ENCODE data around the gene FN1.
"Not testable (repeated sequence)": the region's sequence is repeated elsewhere in the genome, so short reads cannot be mapped to it uniquely, and the experiment has no call there.

Gene FN1

DNA sequence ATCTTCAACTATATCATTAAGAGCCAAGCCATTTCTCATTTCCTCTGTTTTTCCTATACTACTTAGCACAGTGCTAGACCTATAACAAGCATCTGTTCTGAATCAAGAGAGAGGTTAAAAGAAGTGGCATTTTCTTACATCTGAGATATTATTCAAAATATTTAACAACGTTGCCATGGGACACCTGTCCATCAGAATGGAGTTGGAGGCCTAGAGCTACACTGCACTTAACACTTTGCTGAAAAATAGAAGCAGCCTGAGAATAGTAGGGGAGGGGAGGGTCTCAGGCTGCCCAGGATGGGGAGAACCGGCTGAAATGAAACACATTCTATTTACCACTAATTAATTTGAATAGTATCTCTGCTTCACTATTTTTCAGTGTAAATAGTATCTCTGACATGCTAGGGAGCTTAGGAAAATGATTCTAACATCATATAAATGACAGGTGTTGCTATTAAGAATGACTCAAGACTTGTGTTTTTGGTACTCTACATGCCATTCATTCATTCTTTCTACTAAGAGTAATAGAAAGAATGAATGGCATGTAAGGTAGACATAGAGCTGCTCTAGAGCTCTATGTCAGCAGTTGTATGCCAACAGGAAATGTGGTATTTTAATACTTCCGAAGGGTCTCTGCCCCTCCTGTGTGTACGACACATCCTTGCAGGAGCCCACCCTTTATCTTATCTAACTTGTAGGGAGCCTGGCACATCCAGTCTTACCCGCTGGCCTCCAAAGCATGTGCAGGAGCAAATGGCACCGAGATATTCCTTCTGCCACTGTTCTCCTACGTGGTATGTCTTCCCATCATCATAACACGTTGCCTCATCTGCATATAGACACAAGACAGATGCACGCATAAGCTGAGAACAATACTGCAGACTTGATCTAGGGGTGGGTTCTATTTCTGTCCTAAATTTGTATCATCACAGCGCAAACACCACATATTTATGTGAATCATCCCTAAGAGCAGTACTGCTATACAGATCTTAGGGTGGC lies 71.4 kb downstream of the FN1 start:
- no peak for DNase-seq

DNA sequence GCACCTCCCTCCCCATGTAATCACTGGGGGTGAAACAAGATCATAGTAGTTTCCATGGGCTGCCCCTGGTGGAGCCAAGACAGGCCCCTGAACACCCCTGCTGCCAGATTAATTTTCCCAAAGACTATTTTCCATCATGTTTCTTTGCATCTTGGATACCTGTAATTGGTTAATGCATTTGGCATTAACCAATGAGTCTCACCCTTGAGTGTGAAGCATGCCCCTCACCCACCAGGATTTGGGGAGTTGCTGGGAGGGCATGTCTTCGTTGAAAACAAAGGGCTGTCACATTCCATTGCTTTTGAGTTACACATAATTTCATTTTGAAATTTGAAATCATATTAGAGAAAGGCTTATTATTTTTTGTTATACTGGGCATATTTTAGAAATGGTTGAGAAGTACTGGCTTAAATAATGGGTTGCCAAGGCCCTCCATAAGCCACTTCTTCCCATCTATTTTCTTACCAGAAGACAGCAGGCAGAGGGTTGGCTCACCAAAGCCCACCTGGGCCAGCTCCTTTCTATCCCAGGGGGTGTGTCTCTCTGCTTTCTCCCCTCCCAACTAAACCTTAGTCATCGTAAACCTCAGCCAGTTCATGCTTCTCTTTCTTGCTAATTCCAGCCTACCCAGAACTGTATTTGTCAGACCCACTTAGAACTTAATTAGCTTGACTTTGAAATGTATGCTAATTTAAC lies 72.3 kb downstream of the FN1 start:
- DNase-seq = no peak

GRCh38 chr2:215363039-215363438 lies 72.8 kb downstream of the FN1 start:
- DNase-seq = no peak

DNA sequence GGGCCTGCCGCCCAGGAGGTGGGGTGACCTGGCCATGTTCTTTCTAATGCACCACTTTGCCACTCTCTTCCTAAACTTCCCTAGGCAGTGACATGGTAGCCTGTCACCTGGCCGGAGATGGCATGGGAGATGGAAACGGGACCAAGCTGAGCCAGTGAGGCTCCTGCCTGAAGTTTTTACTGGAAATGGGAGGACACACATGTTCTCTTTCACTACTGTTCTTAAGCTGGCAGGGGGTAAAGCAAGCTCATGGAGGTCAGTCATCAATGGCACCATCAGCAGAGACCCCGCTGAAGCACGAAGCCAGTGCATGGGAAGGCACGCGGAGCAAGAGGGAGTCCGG lies 73.3 kb downstream of the FN1 start:
- no peak for DNase-seq

GRCh38 chr2:215361876-215362561 lies 73.8 kb downstream of the FN1 start:
- DNase-seq = no peak

- DNase-seq = no peak
These were observed 74.5 kb downstream of the FN1 start for GRCh38 chr2:215361211-215361875.

GRCh38 chr2:215360596-215360995 lies 75.3 kb downstream of the FN1 start:
- DNase-seq = no peak

DNA sequence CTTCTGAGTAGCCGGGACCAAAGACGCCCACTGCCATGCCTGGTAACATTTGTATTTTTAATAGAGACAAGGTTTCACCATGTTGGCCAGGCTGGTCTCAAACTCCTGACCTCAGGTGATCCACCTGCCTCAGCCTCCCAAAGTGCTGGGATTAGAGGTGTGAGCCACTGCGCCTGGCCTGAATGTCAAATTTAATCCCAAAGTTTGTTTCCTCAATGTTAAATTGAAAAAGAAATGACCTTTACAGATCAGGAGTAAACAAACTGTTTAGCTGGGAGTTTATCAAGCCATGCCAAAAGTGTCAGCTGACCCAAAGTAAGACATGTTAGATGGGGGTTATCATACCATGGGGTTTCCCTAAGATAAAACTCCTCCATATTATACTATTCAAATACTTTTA lies 75.8 kb downstream of the FN1 start:
- not testable (repeated sequence) for DNase-seq

DNA sequence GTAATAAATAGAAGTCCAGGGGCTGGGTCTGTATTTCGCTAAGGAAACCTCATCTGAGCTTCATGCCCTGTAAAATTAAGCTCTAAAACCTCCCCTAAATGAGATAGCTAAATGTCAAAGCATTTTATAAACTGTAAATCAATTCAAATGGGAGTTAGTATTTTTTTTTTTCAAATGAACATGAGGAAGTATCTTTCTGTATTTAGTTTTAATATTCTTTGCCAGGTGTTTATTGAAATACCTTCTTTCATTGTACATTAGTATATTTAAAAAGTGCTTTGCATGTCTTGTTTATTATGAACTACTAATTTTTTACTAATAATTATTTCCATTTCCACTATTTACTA lies 76.3 kb downstream of the FN1 start:
- DNase-seq = no peak

DNA sequence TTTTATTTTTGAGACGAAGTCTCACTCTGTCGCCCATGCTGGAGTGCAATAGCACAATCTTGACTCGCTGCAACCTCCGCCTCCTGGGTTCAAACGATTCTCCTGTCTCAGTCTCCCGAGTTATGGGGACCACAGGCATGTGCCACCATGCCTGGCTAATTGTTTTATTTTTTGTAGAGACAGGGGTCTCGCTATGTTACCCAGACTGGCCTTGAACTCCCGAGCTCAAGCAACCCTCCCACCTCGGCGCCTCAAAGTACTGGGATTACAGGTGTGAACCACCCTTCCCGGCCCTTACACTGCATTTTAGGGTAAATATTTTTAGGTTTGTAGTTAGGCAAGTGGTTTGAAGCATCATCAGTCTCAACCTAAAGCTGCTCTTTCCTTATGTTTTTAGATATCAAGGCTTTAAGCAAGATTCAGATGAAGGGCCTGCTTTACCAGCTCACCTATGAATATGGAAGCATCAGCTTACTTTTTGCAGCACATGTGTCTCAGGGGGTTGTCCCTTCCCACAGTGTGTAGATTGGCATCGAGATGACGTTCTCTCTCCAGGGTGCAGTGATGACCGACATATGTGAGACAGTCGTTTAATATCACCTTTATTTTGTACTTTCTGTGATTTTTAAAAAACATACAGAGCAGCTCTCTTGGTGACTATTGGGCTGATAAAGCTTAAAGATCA lies 76.8 kb downstream of the FN1 start:
- no peak for DNase-seq

DNA sequence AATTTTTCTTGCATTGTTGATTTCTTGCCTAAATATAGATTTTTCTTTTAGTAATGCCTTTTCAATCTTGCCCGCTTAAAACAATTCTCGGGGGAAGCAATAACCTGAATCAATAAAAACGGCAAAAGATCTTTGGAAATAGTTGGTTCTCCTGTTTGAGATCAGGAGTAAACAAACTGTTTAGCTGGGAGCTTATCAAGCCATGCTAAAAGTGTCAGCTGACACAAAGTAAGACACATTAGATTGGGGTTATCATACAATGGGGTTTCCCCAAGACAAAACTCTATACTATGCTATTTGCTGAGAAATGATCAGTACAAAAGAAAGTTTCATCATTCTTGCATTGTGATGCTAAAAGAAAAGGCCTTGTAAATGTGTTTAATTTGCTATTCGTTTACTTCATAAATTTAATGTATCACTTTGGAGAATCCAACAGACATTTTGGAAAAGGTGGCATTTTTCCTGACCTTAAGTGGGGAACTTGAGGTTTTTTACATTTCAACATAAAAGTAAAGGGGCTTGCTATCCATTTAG lies 77.5 kb downstream of the FN1 start:
- DNase-seq = no peak

GRCh38 chr2:215357660-215358059 lies 78.2 kb downstream of the FN1 start:
- no peak for DNase-seq

DNA sequence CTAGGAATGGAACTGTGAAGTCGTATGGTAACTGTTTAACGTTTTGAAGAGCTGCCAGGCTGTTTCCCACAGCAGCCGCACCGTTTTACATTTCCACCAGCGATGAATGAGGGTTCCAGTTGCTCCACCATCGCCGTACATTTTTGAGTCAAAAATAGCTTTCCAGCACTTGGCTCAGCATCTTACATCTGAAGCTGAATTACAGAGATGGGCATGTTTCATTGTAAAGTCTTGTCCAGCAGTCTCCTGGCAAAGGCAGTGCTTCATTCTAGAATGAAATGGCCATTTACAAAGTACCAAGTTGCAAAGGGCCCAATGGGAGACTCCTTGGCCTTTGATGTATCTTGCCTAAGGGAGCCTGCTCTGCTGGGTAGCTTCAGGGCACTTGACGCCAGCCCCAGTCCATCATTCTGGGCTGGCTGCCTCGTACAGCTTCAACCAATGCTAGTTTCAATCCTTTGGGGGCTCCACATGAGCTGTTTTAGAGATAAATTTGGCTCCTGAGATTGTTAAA lies 78.9 kb downstream of the FN1 start:
- DNase-seq = no peak

DNA sequence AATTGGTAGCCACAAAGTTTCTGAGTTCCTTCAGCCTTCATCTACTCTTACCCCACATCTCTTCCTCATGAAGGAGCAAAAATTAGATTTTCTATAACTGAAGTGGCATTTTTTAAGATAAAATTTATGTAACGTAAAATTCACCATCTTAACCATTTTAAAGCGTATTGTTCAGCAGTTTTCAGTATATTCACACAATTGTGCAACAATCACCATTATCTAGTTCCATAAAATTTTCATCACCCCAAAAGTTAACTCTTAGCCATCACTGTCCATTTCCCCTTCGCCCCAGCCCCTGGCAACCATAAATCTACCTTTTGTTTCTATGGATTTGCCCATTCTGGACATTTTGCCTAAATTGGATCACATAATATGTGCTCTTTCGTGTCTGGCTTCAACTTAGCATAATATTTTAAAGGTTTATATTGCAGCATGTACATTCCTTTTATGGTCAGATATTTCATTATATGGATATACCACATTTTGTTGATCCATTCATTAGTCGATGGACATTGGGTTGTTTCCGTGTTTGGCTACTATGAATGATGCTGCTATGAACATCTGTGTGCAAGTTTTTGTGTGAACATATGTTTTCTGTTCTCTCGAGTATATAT lies 79.4 kb downstream of the FN1 start:
- DNase-seq = no peak

- no peak for DNase-seq
These were observed 80.1 kb downstream of the FN1 start for GRCh38 chr2:215355801-215356200.

DNA sequence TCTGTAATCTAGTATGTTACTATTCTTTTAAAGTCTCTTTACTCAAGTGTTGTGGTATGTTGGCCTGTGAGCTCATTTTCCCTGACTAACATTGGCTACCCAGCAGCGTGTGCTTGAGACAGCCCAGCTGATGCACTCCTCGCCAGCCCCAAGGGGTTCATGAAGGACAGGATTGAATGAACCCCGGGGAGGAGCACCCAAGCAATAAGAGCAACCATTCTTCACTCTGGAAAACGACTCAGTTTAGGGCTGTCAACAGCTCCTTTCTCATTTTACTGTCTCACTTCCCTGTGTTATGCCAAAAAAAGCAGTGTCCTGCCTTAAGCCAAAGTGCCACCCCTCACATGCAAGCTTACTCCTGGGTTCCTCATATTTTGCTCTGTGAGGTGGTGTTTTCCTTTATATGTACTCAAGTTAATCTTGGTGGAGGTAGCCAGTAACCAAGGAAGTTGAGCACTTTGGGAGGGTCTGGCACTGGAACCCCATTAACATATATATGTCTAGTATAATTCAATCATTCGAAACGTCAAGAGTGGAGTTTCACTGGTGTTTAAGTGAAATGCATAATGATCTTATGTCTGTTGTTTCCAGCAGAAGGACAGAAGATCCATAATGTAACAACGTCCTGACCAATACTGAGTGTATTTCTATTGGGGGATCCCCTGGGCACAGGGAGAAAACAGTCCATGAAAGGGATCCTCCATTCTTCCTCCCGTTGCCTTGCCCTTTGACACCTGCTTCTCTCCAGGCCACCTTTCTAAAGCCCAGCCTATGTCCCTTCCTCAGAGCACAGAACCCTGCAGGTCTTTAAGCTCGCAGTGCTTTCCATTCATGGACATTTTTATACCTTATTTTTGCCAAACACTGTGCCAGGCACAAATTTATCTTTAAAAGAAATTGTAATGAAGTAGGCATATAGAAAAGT lies 80.8 kb downstream of the FN1 start:
- DNase-seq = no peak

DNA sequence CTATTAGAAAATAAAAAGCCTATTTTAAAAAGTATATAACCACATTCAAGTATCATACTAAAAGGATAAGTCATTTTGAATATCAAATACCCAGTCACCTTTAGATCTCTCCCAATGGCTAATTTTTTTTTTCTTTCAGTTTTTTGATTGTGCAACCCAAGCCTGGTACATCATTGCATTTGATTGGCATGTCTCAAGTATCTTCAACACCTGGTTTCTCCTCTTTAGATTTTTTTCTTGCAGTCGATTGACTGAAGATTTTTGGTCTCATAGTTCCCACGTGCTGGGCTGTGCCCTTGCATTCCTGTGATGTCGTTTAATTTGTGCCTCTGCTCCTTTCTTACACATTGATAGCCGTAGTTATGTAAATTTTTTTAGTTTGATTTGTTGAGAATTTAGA lies 83.3 kb downstream of the FN1 start:
- no peak for DNase-seq

- DNase-seq = no peak
These were observed 88.0 kb downstream of the FN1 start for GRCh38 chr2:215347878-215348277.

GRCh38 chr2:215338883-215339679 lies 96.8 kb downstream of the FN1 start:
- no peak for DNase-seq

Measured in central memory CD4-positive, alpha-beta T cell (primary cell).